ENCODE data around the gene ZNF648. TPM values are rescaled to one million over a fixed set of nuclear protein-coding genes. Genes with fewer than 3 reads are reported as not detected.

Gene ZNF648
- total and polyA plus RNA-seq, 12 donors = 0.09 TPM; not detected in 11

DNA sequence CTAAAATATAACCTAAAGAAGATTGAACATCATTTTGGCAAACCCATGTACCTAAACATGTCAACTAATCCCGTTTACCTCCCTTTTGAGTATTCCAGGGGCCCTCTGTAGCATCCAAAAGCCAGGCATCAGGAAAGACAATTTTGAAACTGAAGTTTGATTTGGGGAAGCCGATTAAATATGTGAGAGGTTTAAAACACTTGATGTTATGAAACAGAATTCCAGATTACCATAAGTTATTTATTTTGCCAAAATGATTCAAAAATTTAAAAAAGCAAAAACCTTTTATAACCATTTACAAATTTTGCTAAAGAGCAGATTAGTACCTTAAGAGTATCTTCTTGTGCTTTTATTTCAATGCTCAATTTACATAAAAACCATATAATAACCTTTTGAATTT is 23.3 kb downstream of the ZNF648 start:
- 75 to 78% methylated on average over 2 of the region's 2 CpGs for WGBS, 2 donors
- TF ChIP-seq CTCF (IDR thresholded peaks at IDR 0.05) = no peak
- Histone ChIP-seq H3K27me3 (no peaks in the 10 kb centered on the region), H3K27ac (no peak overlapping the region), H3K4me3 (no peak overlapping the region), H3K4me1 (peaks cover 0 to 4% (median 0%) of the 10 kb centered on the region in 9 donors), H3K36me3 (no peaks in the 10 kb centered on the region), H3K9me3 (peaks cover 0 to 32% (median 18%) of the 10 kb centered on the region in 11 donors)
- DNase-seq (no peak), ATAC-seq (no peak)
- intact Hi-C loops (cut with DNase I) = no loop called here

DNA sequence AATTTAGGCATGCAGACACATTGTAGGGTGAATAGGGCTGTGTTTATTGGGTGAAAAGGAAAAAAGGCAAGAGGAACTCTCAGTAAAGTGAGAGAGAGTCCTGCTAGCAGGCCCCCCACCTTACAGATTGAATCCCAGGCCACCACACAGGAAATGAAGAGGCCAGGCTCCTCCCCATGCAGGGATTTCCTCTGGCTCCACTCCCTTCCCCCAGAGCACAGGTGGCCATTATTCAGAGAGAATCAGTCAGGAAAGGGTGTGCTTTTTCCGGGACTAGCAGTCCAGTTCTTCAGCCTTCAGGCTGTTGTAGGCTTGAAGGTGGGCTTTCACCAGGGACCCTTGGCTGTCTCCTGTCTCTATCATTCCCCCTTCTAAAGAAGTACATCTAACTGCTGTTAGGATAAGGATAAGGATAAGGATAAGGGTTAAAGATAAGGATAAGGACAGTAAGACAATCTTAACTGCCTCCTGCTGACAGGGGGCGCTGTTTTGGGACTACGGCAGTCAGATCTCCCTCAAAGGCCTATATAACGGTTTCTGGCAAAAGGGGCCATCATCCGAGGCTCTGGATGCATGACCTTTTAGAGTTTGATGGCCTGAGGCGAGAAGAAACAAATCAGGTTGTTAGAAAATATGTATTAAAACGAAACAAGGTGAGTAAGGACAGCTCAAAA is 26.3 kb downstream of the ZNF648 start:
- peak in 4 of 9 donors; percentile 20 to 38 (median 24) for TF ChIP-seq CTCF (IDR thresholded peaks at IDR 0.05)
- H3K4me3 ChIP-seq = no peak overlapping the region
- 54 to 60% methylated on average over 7 of the region's 7 CpGs for WGBS, 2 donors
- H3K9me3 ChIP-seq = peaks cover 0 to 32% (median 18%) of the 10 kb centered on the region in 11 donors
- peaks cover 0 to 9% (median 0%) of the 10 kb centered on the region in 9 donors for H3K4me1 ChIP-seq
- intact Hi-C loops (cut with DNase I) = no loop called here
- DNase-seq (peak in 1 of 2 donors; percentile 16), ATAC-seq (peak in 6 of 8 donors; percentile 30 to 70 (median 49))
- H3K36me3 ChIP-seq = no peaks in the 10 kb centered on the region
- peak overlapping the region in 4 of 10 donors; percentile 30 to 67 (median 42) for H3K27ac ChIP-seq
- no peaks in the 10 kb centered on the region for H3K27me3 ChIP-seq

DNA sequence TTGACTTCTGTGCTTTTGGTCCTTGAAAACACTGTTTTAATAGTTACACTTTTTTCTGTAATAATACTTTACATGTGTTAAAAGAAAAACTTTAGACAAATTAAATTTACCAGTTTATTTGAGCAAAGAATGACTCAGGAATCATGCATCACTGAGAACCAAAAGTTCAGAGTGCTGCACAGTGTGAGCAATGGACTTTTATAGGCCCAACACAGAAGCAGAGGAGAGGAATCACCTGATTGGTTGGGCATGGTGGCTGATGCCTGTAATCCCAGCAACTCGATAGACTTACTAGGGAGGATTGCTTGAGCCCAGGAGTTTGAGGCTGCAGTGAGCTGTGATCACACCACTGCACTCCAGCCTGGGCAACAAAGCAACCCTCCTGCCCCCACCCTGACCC is 29.3 kb downstream of the ZNF648 start:
- intact Hi-C loops (cut with DNase I) = no loop called here
- DNase-seq (no peak), ATAC-seq (no peak)

More for the DNA sequence above, 29.3 kb downstream of the ZNF648 start:
- peaks cover 0 to 14% (median 6%) of the 10 kb centered on the region in 9 donors for H3K4me1 ChIP-seq
- H3K27me3 ChIP-seq = no peaks in the 10 kb centered on the region
- H3K4me3 ChIP-seq = no peak overlapping the region
- H3K36me3 ChIP-seq = no peaks in the 10 kb centered on the region
- 30 to 50% methylated on average over 1 of the region's 1 CpG for WGBS, 2 donors
- no peak overlapping the region for H3K27ac ChIP-seq
- H3K9me3 ChIP-seq = peaks cover 0 to 11% (median 4%) of the 10 kb centered on the region in 11 donors
- no peak for TF ChIP-seq CTCF (IDR thresholded peaks at IDR 0.05)
